ENCODE results near the gene NAXE. TPM values are rescaled to one million over a fixed set of nuclear protein-coding genes. Genes with fewer than 3 reads are reported as not detected.
A peak's percentile ranks its signal among the peaks of the same experiment; 100 is the strongest.

NAXE gene
- total and polyA plus RNA-seq, 2 of the 13 experiments (the other 11 are each of a cell fraction or from before 2014, with no cell fraction given), result 39.4 to 59.4 TPM

DNA sequence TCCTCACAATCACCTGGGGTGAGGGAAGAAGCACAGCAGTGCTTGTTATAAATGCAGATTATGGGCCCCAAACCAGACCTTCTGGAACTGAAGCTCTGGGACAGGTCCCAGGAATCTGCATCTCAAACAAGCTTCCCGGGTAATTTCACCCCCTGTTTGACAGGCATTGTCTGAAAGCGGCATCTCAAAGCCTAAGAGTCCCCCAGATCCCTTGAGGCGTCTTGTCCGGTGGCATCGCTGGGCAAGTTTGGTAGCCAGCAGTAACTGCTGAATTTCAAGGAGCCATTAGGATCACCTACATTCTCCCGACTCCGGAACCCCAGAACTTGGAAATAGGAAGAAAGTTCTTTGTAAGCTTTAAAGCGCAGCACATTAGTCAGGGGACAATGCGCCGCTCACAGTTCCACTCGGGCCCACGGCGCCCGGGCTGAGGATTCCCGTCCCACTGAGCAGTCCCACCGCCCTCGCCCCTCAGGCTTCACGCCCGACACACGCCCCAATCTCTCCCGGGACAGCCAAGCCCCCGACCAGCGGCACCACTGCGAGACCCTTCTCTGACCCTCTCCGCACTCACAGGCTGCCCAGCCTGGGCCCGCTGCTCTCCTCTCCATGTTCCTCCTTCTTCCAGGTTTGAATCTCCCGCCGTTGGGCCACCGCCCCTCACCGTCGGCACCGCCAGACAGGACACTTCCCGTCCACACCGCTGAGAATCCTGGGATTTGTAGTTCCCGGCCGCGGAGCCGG is 19.5 kb upstream of the NAXE start, which contains the start of gene IQGAP3 (continued):
- TF ChIP-seq PHF5A (CRISPR knock-in tag; IDR thresholded peaks at IDR 0.05; ENCODE audit: low read depth, unreplicated experiment), result no peak
- no peak for TF ChIP-seq ZNF296 (CRISPR knock-in tag; conservative IDR thresholded peaks at IDR 0.05)
- TF ChIP-seq ZNF597 (CRISPR knock-in tag; IDR thresholded peaks at IDR 0.05), result no peak
- TF ChIP-seq PRMT3 (CRISPR knock-in tag; IDR thresholded peaks at IDR 0.05; ENCODE audit: borderline replicate concordance, low read depth), result no peak; the same call in 1 of the 2 replicates
- no peak for TF ChIP-seq MEIS1 (CRISPR knock-in tag; IDR thresholded peaks at IDR 0.05; ENCODE audit: borderline replicate concordance)
- TF ChIP-seq GPN1 (CRISPR knock-in tag; IDR thresholded peaks at IDR 0.05; ENCODE audit: borderline replicate concordance), result no peak
- peak; percentile 64; the same call in 1 of the 2 replicates for TF ChIP-seq ZNF788 (CRISPR knock-in tag; IDR thresholded peaks at IDR 0.05; ENCODE audit: borderline replicate concordance)
- TF ChIP-seq RARG (CRISPR knock-in tag; IDR thresholded peaks at IDR 0.05; ENCODE audit: low read depth), result no peak
- TF ChIP-seq, protein P1, sequence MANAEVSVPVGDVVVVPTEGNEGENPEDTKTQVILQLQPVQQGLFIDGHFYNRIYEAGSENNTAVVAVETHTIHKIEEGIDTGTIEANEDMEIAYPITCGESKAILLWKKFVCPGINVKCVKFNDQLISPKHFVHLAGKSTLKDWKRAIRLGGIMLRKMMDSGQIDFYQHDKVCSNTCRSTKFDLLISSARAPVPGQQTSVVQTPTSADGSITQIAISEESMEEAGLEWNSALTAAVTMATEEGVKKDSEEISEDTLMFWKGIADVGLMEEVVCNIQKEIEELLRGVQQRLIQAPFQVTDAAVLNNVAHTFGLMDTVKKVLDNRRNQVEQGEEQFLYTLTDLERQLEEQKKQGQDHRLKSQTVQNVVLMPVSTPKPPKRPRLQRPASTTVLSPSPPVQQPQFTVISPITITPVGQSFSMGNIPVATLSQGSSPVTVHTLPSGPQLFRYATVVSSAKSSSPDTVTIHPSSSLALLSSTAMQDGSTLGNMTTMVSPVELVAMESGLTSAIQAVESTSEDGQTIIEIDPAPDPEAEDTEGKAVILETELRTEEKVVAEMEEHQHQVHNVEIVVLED (CRISPR knock-in tag; IDR thresholded peaks at IDR 0.05; ENCODE audit: borderline replicate concordance), result peak; percentile 87
- no peak for TF ChIP-seq POGZ (CRISPR knock-in tag; IDR thresholded peaks at IDR 0.05)
- TF ChIP-seq NKX3-1 (CRISPR knock-in tag; IDR thresholded peaks at IDR 0.05), result no peak
- TF ChIP-seq TBL1XR1 (IDR thresholded peaks at IDR 0.05; ENCODE audit: borderline replicate concordance, low read length, partially characterized antibody), result no peak
- no peak for TF ChIP-seq RCOR2 (CRISPR knock-in tag; IDR thresholded peaks at IDR 0.05)
- no peak for TF ChIP-seq ZNF530 (CRISPR knock-in tag; IDR thresholded peaks at IDR 0.05; ENCODE audit: low read depth)
- no peak for TF ChIP-seq ZNF776 (CRISPR knock-in tag; IDR thresholded peaks at IDR 0.05)
- TF ChIP-seq ZBTB34 (CRISPR knock-in tag; IDR thresholded peaks at IDR 0.05), result peak; percentile 35; the same call in 1 of the 2 replicates
- TF ChIP-seq SMYD3 (CRISPR knock-in tag; IDR thresholded peaks at IDR 0.05), result no peak
- no peak for TF ChIP-seq ZNF230 (CRISPR knock-in tag; IDR thresholded peaks at IDR 0.05)
- TF ChIP-seq NR2F6 (IDR thresholded peaks at IDR 0.05), result no peak
- TF ChIP-seq NR2F6 (CRISPR knock-in tag; IDR thresholded peaks at IDR 0.05), result no peak
- TF ChIP-seq HES4 (CRISPR knock-in tag; IDR thresholded peaks at IDR 0.05; ENCODE audit: borderline replicate concordance), result no peak
- TF ChIP-seq YY1 (IDR thresholded peaks at IDR 0.05; ENCODE audit: insufficient read depth, insufficient replicate concordance, low read depth, low read length), result peak; percentile 64
- TF ChIP-seq ZFP41 (CRISPR knock-in tag; IDR thresholded peaks at IDR 0.05; ENCODE audit: borderline replicate concordance), result 0 out of 2 replicates have a peak, but pooled peaks have one; percentile 42
- no peak for TF ChIP-seq ZBTB49 (CRISPR knock-in tag; IDR thresholded peaks at IDR 0.05; ENCODE audit: borderline replicate concordance)

Data from HepG2 (cell line).